Upper lobe of left lung (tissue), 6 donors: ENCODE results near the gene MYL7. TPM values are rescaled to one million over a fixed set of nuclear protein-coding genes. Genes with fewer than 3 reads are reported as not detected.

Source experiments
- ATAC-seq, 2 donors: fragments of 200-7000 bp; cut with Tn5 transposase; one replicate each; pipeline ENCODE4 v1.9.1; 2022; ENCODE audit warnings: mild to moderate bottlenecking in 2 of 2, moderate library complexity in 2 of 2; ENCODE audit not compliant: low FRiP score in 2 of 2
- DNase-seq, 2 donors: peaks; one replicate each; pipeline ENCODE4 v3.0.0-alpha.2; 2019 to 2020
- H3K27ac ChIP-seq, 4 donors: fragments of 200-600 bp; sonication (generic); one replicate each; pipeline ENCODE4 v1.5.1; 2016 to 2019
- H3K27me3 ChIP-seq, 4 donors: fragments of 200-600 bp; sonication (generic); one replicate each; pipeline ENCODE4 v1.5.1; 2017 to 2019
- H3K36me3 ChIP-seq, 4 donors: fragments of 200-600 bp; sonication (generic); one replicate each; pipeline ENCODE4 v1.5.1; 2016 to 2019
- H3K4me1 ChIP-seq, 4 donors: fragments of 200-600 bp; sonication (generic); one replicate each; pipeline ENCODE4 v1.5.1; 2018 to 2019
- H3K4me3 ChIP-seq, 4 donors: fragments of 200-600 bp; sonication (generic); one replicate each; pipeline ENCODE4 v1.5.1; 2017 to 2019; ENCODE audit warnings: mild to moderate bottlenecking in 2 of 4, moderate library complexity in 1 of 4
- H3K9me3 ChIP-seq, 4 donors: fragments of 200-600 bp; sonication (generic); one replicate each; pipeline ENCODE4 v1.5.1; 2018 to 2019
- EP300 ChIP-seq, 4 donors: sonication (generic); formaldehyde crosslinking; IDR thresholded peaks; one replicate each; pipeline ENCODE4 v1.5.1; 2017; ENCODE audit warnings: antibody characterized with exemption in 4 of 4, control low read depth in 2 of 4
- POLR2A ChIP-seq, 4 donors: fragments of 450-650 bp; IDR thresholded peaks; one replicate each; pipeline ENCODE4 v1.5.1; 2016 to 2017; ENCODE audit warnings: antibody characterized with exemption in 4 of 4, mild to moderate bottlenecking in 2 of 4
- POLR2AphosphoS5 ChIP-seq, 2 donors: sonication (generic); formaldehyde crosslinking; IDR thresholded peaks; one replicate each; pipeline ENCODE4 v1.5.1; 2017; ENCODE audit warnings: antibody characterized with exemption in 2 of 2
- WGBS, 2 donors: methylation state at CpG; one replicate each; pipeline ENCODE4 v1.1.5; 2017 to 2018; 5-methylcytosine and 5-hydroxymethylcytosine counted together
- total RNA-seq, 6 donors: library from RNA; depleted of rRNA in 4 of 6; stranded (reverse); fragments of >200 nt in 4 of 6; gene quantifications; one replicate each; pipeline versions ENCODE4 v1.1.0 to v1.2.1, GENCODE V29; 2016 to 2021
- TF ChIP-seq, protein P1 (sequence below), 6 experiments: fragments of 450-650 bp in 4 of 6; fragments of 200-600 bp in 2 of 6; sonication (generic) in 2 of 6; IDR thresholded peaks; one replicate each; pipeline ENCODE4 v1.5.1; 2016 to 2019; ENCODE audit warnings: antibody characterized with exemption in 6 of 6
- donor health status: DM: no; HTN: no; CAD: no; lungs with moderate emphysema.
- donor health status: DM: no; HTN: yes; CAD: no; lungs with severe emphysema.

MYL7 gene
- total RNA-seq, 6 donors from 2014 or later, result not detected

DNA sequence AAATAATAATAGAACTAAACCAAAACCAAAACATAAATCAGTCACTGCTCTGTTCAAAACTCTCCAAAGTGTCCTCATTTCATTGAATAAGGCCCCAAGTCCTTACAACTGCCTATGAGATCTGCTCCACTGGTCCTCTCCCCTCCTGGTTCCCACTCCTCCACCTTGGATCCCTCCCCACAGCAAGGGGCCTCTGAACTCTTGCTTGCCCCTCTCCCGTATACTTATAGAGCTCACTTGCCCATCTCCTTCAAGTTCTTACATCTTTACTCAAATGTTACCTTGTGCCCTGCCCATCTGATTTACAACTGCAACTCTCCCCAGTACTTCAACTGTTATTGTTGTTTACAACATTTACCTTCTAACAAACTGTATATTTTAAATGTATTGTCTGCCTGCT is 18.6 kb downstream of the MYL7 start:
- Histone ChIP-seq H3K4me1 (peaks cover 9 to 20% (median 17%) of the 10 kb centered on the region in 4 donors), H3K27ac (peak overlapping the region in 3 of 4 donors; percentile 69 to 84 (median 82)), H3K9me3 (no peaks in the 10 kb centered on the region), H3K4me3 (peak overlapping the region in 3 of 4 donors; percentile 73 to 90 (median 88)), H3K36me3 (peaks cover 0 to 22% (median 8%) of the 10 kb centered on the region in 4 donors), H3K27me3 (no peaks in the 10 kb centered on the region)
- DNase-seq (no peak), ATAC-seq (no peak)
- TF ChIP-seq EP300 (IDR thresholded peaks at IDR 0.05) (no peak), POLR2AphosphoS5 (IDR thresholded peaks at IDR 0.05) (no peak), POLR2A (IDR thresholded peaks at IDR 0.05) (no peak)
- TF ChIP-seq, protein P1, sequence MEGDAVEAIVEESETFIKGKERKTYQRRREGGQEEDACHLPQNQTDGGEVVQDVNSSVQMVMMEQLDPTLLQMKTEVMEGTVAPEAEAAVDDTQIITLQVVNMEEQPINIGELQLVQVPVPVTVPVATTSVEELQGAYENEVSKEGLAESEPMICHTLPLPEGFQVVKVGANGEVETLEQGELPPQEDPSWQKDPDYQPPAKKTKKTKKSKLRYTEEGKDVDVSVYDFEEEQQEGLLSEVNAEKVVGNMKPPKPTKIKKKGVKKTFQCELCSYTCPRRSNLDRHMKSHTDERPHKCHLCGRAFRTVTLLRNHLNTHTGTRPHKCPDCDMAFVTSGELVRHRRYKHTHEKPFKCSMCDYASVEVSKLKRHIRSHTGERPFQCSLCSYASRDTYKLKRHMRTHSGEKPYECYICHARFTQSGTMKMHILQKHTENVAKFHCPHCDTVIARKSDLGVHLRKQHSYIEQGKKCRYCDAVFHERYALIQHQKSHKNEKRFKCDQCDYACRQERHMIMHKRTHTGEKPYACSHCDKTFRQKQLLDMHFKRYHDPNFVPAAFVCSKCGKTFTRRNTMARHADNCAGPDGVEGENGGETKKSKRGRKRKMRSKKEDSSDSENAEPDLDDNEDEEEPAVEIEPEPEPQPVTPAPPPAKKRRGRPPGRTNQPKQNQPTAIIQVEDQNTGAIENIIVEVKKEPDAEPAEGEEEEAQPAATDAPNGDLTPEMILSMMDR (IDR thresholded peaks at IDR 0.05), result no peak
- 42 to 64% methylated on average over 1 of the region's 1 CpG for WGBS, 2 donors

DNA sequence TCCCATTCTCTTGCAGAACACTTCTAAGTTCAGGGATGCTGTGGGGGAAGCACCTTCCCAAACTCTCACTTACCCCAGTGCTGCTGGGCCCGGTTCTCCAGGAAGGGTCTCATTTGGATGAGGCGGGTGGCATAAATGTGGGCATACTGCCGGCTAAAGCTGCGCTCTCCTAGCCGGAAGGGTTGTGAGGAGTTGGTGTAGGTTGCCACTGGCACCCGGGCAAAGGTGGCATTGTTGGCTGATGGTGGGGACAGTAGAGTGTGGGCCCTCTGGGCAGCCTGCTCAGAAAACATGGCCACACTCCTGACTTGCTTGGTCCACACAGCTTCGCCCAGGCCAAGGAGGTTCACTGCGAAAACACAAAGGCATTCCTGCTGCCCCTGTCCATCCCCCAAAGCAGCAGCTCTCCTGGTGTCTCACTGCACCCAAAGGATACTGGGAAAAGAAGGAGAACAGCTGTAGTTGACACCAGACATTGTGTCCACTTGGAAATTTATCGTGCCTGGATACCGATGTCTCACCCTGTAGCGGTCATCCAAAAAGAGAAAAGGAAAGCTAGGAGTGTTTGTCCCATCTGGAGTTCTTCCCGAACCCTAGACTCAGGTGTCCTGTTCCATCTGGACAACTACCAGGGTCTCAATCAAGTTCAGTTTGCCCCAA is 19.2 kb downstream of the MYL7 start:
- peaks cover 0 to 28% (median 14%) of the 10 kb centered on the region in 4 donors for H3K36me3 ChIP-seq
- no peak for TF ChIP-seq POLR2AphosphoS5 (IDR thresholded peaks at IDR 0.05)
- TF ChIP-seq, protein P1 (IDR thresholded peaks at IDR 0.05), result no peak
- no peak for TF ChIP-seq EP300 (IDR thresholded peaks at IDR 0.05)
- TF ChIP-seq POLR2A (IDR thresholded peaks at IDR 0.05), result no peak
- no peak overlapping the region for H3K27ac ChIP-seq
- peaks cover 9 to 20% (median 17%) of the 10 kb centered on the region in 4 donors for H3K4me1 ChIP-seq
- DNase-seq (no peak), ATAC-seq (no peak)
- WGBS, 2 donors, result 91 to 96% methylated on average over 5 to 12 of the region's 12 CpGs
- H3K27me3 ChIP-seq, result no peaks in the 10 kb centered on the region
- no peak overlapping the region for H3K4me3 ChIP-seq
- H3K9me3 ChIP-seq, result no peaks in the 10 kb centered on the region

DNA sequence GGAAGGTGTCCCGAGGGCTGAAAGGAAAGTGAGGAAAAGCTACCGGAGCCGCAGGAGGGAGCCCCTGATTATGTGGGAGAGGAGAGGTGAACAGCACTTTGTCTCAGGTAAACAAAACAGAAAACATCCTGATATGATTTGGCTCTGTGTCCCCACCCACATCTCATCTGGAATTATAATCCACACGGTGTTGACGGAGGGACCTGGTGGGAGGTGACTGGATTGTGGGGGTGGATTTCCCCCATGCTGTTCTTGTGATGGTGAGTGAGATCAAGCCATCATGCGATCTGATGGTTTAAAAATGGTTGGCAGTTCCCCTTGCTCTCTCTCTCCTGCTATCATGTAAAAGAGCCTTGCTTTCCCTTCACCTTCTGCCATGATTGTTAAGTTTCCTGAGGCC is 20.7 kb downstream of the MYL7 start:
- Histone ChIP-seq H3K9me3 (no peaks in the 10 kb centered on the region), H3K4me1 (peaks cover 9 to 20% (median 17%) of the 10 kb centered on the region in 4 donors), H3K27ac (no peak overlapping the region), H3K4me3 (no peak overlapping the region), H3K27me3 (no peaks in the 10 kb centered on the region), H3K36me3 (peaks cover 0 to 43% (median 24%) of the 10 kb centered on the region in 4 donors)
- DNase-seq (no peak), ATAC-seq (no peak)
- WGBS, 2 donors, result 91 to 93% methylated on average over 6 of the region's 6 CpGs
- no peak for TF ChIP-seq POLR2AphosphoS5 (IDR thresholded peaks at IDR 0.05)
- TF ChIP-seq, protein P1 (IDR thresholded peaks at IDR 0.05), result no peak
- no peak for TF ChIP-seq EP300 (IDR thresholded peaks at IDR 0.05)
- no peak for TF ChIP-seq POLR2A (IDR thresholded peaks at IDR 0.05)

DNA sequence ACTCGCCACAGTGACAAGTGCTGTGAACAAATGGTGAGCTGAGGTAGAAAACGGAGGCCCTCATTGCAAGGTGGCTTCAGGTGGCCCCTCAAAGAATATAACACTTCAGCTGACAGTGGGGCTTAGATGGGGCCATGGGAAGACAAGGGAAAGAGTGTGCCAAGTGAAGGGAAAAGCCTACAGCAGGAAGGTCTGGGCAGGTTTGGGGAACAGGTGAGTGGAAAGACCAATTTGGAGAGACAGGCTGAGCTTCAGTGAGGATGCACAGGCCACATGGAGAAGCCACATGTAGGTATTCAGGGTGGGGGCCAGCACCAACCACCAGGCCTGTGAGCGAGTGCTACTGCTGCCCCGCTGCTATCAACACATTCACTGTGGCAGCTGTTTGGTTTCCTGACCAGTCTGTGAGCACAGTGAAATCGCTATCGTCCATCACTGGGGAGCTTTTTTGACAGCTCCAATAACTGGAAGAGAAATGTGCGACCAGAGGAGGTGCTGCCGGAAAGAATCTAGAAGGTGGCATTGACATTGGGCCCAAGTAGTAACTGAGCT is 21.2 kb downstream of the MYL7 start:
- H3K9me3 ChIP-seq, result no peaks in the 10 kb centered on the region
- no peak for ATAC-seq
- DNase-seq, result no peak
- TF ChIP-seq, protein P1 (IDR thresholded peaks at IDR 0.05), result no peak
- TF ChIP-seq POLR2A (IDR thresholded peaks at IDR 0.05), result no peak
- TF ChIP-seq POLR2AphosphoS5 (IDR thresholded peaks at IDR 0.05), result no peak
- no peak for TF ChIP-seq EP300 (IDR thresholded peaks at IDR 0.05)
- H3K27ac ChIP-seq, result no peak overlapping the region
- H3K27me3 ChIP-seq, result no peaks in the 10 kb centered on the region
- 80 to 87% methylated on average over 6 to 8 of the region's 8 CpGs for whole genome bisulfite sequencing, 2 donors
- peaks cover 9 to 20% (median 17%) of the 10 kb centered on the region in 4 donors for H3K4me1 ChIP-seq
- no peak overlapping the region for H3K4me3 ChIP-seq
- peaks cover 0 to 48% (median 27%) of the 10 kb centered on the region in 4 donors for H3K36me3 ChIP-seq
